Measurements from ENCODE around the gene DUSP19.

Gene DUSP19, protein sequence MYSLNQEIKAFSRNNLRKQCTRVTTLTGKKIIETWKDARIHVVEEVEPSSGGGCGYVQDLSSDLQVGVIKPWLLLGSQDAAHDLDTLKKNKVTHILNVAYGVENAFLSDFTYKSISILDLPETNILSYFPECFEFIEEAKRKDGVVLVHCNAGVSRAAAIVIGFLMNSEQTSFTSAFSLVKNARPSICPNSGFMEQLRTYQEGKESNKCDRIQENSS

DNA sequence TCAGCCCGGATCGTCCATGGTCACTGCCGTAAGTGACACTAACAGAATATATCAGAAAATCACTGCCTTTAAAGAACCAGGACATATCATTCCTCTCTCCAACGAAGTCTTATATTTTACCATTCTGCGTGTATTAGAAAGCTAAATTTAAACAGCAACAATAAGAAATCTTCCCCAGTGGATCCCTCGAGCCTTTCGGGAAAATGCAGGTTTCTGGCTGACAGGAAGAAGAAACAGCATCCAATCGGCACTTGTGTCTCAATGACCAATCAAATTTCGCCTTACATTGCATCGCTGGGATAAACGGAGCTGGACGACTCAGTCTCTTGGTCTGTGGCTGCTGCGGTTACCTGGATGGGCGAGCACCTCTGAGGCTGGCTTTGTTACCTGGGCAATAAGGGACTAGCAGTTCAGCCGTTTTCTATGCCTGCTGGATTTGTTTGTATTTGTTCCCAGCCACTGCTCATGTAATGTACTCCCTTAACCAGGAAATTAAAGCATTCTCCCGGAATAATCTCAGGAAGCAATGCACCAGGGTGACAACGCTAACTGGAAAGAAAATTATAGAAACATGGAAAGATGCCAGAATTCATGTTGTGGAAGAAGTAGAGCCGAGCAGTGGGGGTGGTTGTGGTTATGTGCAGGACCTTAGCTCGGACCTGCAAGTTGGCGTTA is at the start of gene DUSP19:
Gene DUSP19, plus strand, starts transcription at position 284 of the 675 bp plus-strand sequence. Its CDS starts 187 bp downstream, at position 471.
- TF ChIP-seq TARDBP (IDR thresholded peaks at IDR 0.05) (no peak; the same call in 1 of the 2 replicates), LEF1 (IDR thresholded peaks at IDR 0.05; ENCODE audit: borderline replicate concordance) (no peak), BHLHE40 (IDR thresholded peaks at IDR 0.05; ENCODE audit: borderline replicate concordance) (no peak), FOXM1 (IDR thresholded peaks at IDR 0.05; ENCODE audit: borderline replicate concordance) (no peak), CTBP1 (IDR thresholded peaks at IDR 0.05; ENCODE audit: borderline replicate concordance) (no peak), ELF4 (IDR thresholded peaks at IDR 0.05) (peak; percentile 52), NFRKB (IDR thresholded peaks at IDR 0.05) (no peak), L3MBTL2 (conservative IDR thresholded peaks at IDR 0.05) (peak; percentile 92), SUZ12 (IDR thresholded peaks at IDR 0.05) (no peak), HDGF (IDR thresholded peaks at IDR 0.05; ENCODE audit: borderline replicate concordance) (no peak), FOXA1 (IDR thresholded peaks at IDR 0.05) (no peak), ZNF384 (IDR thresholded peaks at IDR 0.05) (no peak), FOXK2 (IDR thresholded peaks at IDR 0.05) (no peak), ARNT (IDR thresholded peaks at IDR 0.05) (no peak), SP1 (IDR thresholded peaks at IDR 0.05) (no peak)
- TF ChIP-seq, protein P1, sequence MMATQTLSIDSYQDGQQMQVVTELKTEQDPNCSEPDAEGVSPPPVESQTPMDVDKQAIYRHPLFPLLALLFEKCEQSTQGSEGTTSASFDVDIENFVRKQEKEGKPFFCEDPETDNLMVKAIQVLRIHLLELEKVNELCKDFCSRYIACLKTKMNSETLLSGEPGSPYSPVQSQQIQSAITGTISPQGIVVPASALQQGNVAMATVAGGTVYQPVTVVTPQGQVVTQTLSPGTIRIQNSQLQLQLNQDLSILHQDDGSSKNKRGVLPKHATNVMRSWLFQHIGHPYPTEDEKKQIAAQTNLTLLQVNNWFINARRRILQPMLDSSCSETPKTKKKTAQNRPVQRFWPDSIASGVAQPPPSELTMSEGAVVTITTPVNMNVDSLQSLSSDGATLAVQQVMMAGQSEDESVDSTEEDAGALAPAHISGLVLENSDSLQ (IDR thresholded peaks at IDR 0.05), result 0 out of 2 replicates have a peak, but pooled peaks have one; percentile 19
- ChIA-PET POLR2A (interaction anchor here (0.8 to 3.5 kb wide), 24 partner anchors 9 to 141 kb away, joined by 3 to 29 read pairs (median 4); partner anchors contain the start of gene NUP35), CTCF (interaction anchor here (0.6 to 1.4 kb wide), 2 partner anchors 15 to 49 kb away, joined by 3 to 9 read pairs; no protein-coding TSS in a partner anchor)
- DNase-seq (ENCODE audit: extremely low spot score), result peak; percentile 92

DNA sequence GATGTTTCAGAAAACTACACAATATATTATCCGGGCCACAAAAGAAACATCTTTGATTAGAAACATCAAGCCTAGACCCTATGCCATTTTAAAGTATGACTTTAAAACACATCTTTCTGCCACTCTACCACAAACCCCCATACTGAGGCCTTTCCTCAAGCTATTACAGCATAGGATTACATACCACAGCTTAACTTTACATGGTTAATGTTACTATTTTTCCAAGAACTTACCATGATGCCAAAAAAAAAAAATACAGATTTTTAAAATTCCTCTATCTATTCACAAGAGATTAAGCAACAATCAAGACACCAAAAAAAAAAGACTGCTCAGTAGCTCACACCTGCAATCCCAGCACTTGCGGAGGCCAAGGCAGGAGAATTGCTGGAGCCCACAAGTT is 49.3 kb upstream of the DUSP19 start:
- TF ChIP-seq, protein P1 (IDR thresholded peaks at IDR 0.05), result no peak
- no peak for TF ChIP-seq LEF1 (IDR thresholded peaks at IDR 0.05; ENCODE audit: borderline replicate concordance)
- no peak for TF ChIP-seq TARDBP (IDR thresholded peaks at IDR 0.05)
- TF ChIP-seq FOXM1 (IDR thresholded peaks at IDR 0.05; ENCODE audit: borderline replicate concordance), result no peak
- TF ChIP-seq ELF4 (IDR thresholded peaks at IDR 0.05), result no peak
- no peak for TF ChIP-seq NFRKB (IDR thresholded peaks at IDR 0.05)
- no peak for TF ChIP-seq SP1 (IDR thresholded peaks at IDR 0.05)
- TF ChIP-seq FOXA1 (IDR thresholded peaks at IDR 0.05), result no peak
- no peak for TF ChIP-seq ZNF384 (IDR thresholded peaks at IDR 0.05)
- POLR2A ChIA-PET, result no interaction called here
- CTCF ChIA-PET, result interaction anchor here (0.7 kb wide), 1 partner anchor 50 kb away, joined by 9 read pairs; the partner anchor contains the start of gene DUSP19
- no peak for DNase-seq (ENCODE audit: extremely low spot score)

DNA sequence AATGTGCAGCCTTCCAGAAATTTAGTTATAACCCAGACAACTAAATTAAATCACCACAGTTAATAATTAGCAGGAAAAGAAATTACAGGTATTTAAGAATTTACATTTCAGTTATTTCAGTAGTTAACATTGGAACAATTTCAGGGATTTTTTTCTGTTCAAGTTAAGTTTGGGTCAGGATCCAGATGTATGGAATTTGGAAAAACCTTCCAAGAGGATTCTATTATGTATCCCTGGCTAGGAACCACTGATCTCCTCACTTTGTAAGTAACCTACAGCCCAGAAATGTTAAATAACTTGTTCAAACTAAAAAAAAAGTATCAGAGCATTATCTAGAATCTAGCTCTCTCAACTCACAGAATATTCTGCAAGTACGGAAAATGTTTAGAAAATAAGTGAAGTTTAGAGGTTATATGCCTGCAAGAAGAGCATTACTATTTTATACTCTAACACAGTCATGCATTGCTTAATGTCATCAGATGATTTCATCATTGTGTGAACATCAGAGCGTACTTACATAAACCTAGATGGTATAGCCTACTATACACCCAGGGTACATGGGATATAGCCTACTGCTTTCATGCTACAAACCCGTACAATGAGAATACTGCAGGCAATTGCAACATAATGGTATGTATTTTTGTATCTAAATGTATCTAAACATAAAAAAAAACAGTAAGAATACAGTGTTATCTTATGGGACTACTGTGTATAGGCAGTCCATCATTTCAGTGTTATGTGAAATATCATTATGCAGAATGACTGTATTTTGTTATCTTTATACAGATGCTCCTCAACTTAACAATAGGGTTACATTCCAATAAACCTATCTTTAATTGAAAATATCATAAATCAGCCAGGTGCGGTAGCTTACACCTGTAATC is 46.4 kb upstream of the DUSP19 start:
- DNase-seq (ENCODE audit: extremely low spot score), result no peak

DNA sequence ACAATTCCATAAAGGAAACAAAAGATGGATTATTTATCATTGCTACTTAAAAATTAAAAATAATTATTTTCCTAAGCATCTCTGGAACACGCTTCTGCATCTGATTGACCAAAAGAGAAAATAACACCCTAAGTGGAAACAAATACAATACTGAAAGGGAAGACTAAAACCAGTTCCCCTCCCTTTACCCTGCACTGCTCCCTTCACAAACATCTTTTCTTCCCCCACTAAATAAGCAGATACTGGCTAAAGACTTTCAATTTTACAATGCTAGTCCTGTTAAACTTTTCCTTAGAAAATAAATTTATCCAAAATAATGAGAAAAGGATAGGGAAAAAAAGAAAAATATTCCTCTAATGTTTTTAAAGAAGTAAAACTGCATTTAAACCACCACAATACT is 44.6 kb upstream of the DUSP19 start:
- CTCF ChIA-PET, result no interaction called here
- DNase-seq (ENCODE audit: extremely low spot score), result no peak
- POLR2A ChIA-PET, result no interaction called here
- TF ChIP-seq SP1 (IDR thresholded peaks at IDR 0.05), result no peak
- no peak for TF ChIP-seq HDGF (IDR thresholded peaks at IDR 0.05; ENCODE audit: borderline replicate concordance)
- TF ChIP-seq ZNF384 (IDR thresholded peaks at IDR 0.05), result no peak

More for the DNA sequence above, 46.4 kb upstream of the DUSP19 start:
- ChIA-PET POLR2A (interaction anchor here (0.9 to 2.6 kb wide), 2 partner anchors 47 to 93 kb away, joined by 3 to 9 read pairs; partner anchors contain the start of gene DUSP19), CTCF (no interaction called here)
- TF ChIP-seq ZNF384 (IDR thresholded peaks at IDR 0.05), result no peak

DNA sequence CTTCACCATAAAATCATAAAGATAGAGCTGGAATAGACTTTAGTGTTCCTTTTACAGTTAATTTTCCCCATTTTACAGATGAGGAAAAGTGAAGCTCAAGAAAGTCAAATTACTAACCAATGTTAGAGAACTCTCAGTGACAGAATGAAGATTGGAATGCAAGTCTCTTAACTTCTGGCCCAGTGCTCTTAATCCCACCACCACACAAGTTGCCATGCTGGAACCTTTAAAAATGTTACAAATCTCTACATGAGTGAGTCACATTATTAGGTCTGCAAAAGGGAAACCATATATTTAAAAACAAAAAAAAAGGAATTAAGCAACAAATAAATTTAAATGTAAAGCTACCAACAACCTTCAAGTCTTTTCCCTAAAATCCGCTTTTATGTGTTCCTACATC is 43.7 kb upstream of the DUSP19 start:
- POLR2A ChIA-PET, result interaction anchor here (1.2 kb wide), 1 partner anchor 44 kb away, joined by 5 read pairs; the partner anchor contains the start of gene DUSP19
- no peak for DNase-seq (ENCODE audit: extremely low spot score)

DNA sequence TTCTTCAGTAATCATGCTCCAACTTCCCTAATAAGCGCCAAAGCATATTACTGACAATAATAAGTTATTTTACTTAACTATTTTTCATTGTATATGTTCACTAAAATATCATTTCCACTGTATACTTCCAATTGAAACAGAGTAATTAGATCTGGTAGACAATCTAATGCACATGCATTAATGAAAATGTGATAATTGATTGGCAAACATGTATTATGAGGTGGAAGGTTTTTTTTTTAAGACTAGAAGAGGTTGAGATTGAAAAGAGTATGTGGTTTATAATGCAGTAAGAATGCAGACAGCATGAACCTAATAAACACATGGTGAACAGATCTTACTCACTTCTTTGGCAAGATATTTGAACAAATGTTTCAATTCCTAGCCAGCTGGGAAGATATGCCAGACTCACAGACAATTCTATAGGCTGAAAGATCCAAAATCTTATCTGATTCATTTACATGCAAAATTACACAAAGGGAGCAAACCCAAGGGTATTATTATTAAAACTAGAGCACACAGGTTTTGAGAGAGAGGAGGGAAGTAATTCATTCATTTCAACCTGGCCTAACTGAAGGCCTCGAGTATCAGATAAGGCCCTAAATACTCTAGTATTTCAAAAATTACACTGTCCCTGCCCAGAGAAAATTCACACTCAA is 43.1 kb upstream of the DUSP19 start:
- CTCF ChIA-PET, result no interaction called here
- TF ChIP-seq HDGF (IDR thresholded peaks at IDR 0.05; ENCODE audit: borderline replicate concordance) (no peak), ZNF384 (IDR thresholded peaks at IDR 0.05) (no peak), ELF4 (IDR thresholded peaks at IDR 0.05) (no peak)
- TF ChIP-seq, protein P1 (IDR thresholded peaks at IDR 0.05), result no peak
- no peak for DNase-seq (ENCODE audit: extremely low spot score)
- POLR2A ChIA-PET, result interaction anchor here (1.2 kb wide), 1 partner anchor 43 kb away, joined by 5 read pairs; the partner anchor contains the start of gene DUSP19

More for the DNA sequence above, 43.7 kb upstream of the DUSP19 start:
- CTCF ChIA-PET, result no interaction called here
- no peak for TF ChIP-seq SP1 (IDR thresholded peaks at IDR 0.05)

All from HEK293T (cell line).